ENCODE measurements around the gene PRKG1.

Gene PRKG1

DNA sequence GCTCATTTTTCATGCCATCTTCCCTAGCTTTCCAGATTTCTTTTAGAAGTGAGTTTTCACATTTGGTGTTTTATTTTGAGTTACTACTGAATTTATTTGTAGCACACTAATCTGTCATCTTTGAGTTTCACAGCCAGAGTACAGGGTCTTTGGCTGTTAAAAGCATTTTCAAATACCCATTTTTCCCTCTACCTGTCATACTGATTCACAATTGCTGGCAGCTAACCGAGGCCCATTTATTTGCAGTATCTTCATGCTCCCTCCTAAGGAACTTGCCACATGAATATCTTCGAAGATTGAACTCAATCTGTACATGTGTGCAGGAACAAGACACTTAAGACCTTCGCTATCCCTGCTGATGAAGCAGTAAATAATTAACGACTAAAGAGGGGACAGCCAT is 1194.9 kb downstream of the PRKG1 start:
- Histone ChIP-seq H3K9me3 (ENCODE audit: insufficient read depth, low read depth, low read length) (no peaks in the 10 kb centered on the region), H3K36me3 (ENCODE audit: control insufficient read depth in 1 of 2, insufficient read depth in 2 of 2, low read length in 2 of 2) (no peaks in the 10 kb centered on the region), H3K79me1 (ENCODE audit: low read length) (no peaks in the 10 kb centered on the region), H3K4me3 (ENCODE audit: low read depth, low read length) (no peak overlapping the region), H2BK12ac (ENCODE audit: low read length) (no peak overlapping the region), H4K12ac (ENCODE audit: low read depth, low read length) (no peak overlapping the region), H3K14ac (ENCODE audit: low read length) (no peak overlapping the region), H2AK5ac (ENCODE audit: low read length) (no peak overlapping the region), H3K23ac (ENCODE audit: low read length) (no peak overlapping the region), H3K27ac (ENCODE audit: low read depth, low read length) (no peak overlapping the region), H3K27me3 (ENCODE audit: insufficient read depth, low read length) (no peaks in the 10 kb centered on the region), H3K9ac (ENCODE audit: low read length) (no peak overlapping the region), H3K79me2 (ENCODE audit: control insufficient read depth, insufficient read depth, low read length, poor library complexity) (no peaks in the 10 kb centered on the region), H3K4me1 (ENCODE audit: control insufficient read depth in 1 of 2, insufficient read depth in 2 of 2, low read length in 2 of 2) (no peaks in the 10 kb centered on the region), H4K91ac (ENCODE audit: low read depth, low read length) (no peak overlapping the region), H2BK120ac (ENCODE audit: insufficient read depth, low read length, poor library complexity) (no peak overlapping the region), H3K4ac (ENCODE audit: low read depth, low read length) (no peak overlapping the region), H2BK5ac (ENCODE audit: low read depth, low read length, poor library complexity) (no peak overlapping the region), H3K18ac (ENCODE audit: low read length) (no peak overlapping the region), H2AFZ (ENCODE audit: insufficient read depth, low read length, poor library complexity) (no peak overlapping the region), H4K8ac (ENCODE audit: low read depth, low read length) (no peak overlapping the region), H3K4me2 (ENCODE audit: low read length) (no peak overlapping the region)
- no CpG with 5 or more reads among the region's 4 CpGs for WGBS (ENCODE audit: extremely low coverage, insufficient coverage, insufficient read length)
- DNase-seq, result no peak

DNA sequence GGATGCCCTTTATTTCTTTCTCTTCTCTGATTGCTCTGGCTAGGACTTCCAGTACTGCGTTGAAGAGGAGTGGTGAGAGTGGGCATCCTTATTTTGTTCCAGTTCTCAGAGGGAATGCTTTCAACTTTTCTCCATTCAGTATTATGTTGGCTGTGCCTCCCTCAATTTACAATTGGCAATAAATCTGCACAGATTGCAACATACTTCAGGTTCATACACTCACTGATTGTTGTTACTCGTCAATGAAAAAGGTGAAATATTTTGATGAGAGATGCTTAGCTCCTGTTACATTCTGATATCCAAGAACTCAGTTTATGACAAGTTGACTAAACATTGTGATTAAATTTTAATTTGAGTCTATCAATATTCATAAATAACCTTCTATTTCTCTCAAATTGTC is 1201.9 kb downstream of the PRKG1 start:
- Histone ChIP-seq H3K4me1 (ENCODE audit: control insufficient read depth in 1 of 2, insufficient read depth in 2 of 2, low read length in 2 of 2) (no peaks in the 10 kb centered on the region), H3K4me3 (ENCODE audit: low read depth, low read length) (no peak overlapping the region), H2BK5ac (ENCODE audit: low read depth, low read length, poor library complexity) (no peak overlapping the region), H4K91ac (ENCODE audit: low read depth, low read length) (no peak overlapping the region), H3K79me2 (ENCODE audit: control insufficient read depth, insufficient read depth, low read length, poor library complexity) (no peaks in the 10 kb centered on the region), H3K9ac (ENCODE audit: low read length) (no peak overlapping the region), H3K23ac (ENCODE audit: low read length) (no peak overlapping the region), H3K4me2 (ENCODE audit: low read length) (no peak overlapping the region), H3K27ac (ENCODE audit: low read depth, low read length) (no peak overlapping the region), H3K27me3 (ENCODE audit: insufficient read depth, low read length) (no peaks in the 10 kb centered on the region), H3K4ac (ENCODE audit: low read depth, low read length) (no peak overlapping the region), H2BK12ac (ENCODE audit: low read length) (no peak overlapping the region), H4K8ac (ENCODE audit: low read depth, low read length) (no peak overlapping the region), H3K9me3 (ENCODE audit: insufficient read depth, low read depth, low read length) (no peaks in the 10 kb centered on the region), H4K12ac (ENCODE audit: low read depth, low read length) (no peak overlapping the region), H3K36me3 (ENCODE audit: control insufficient read depth in 1 of 2, insufficient read depth in 2 of 2, low read length in 2 of 2) (no peaks in the 10 kb centered on the region), H3K79me1 (ENCODE audit: low read length) (no peaks in the 10 kb centered on the region), H2AFZ (ENCODE audit: insufficient read depth, low read length, poor library complexity) (no peak overlapping the region), H3K14ac (ENCODE audit: low read length) (no peak overlapping the region), H3K18ac (ENCODE audit: low read length) (no peak overlapping the region), H2AK5ac (ENCODE audit: low read length) (no peak overlapping the region), H2BK120ac (ENCODE audit: insufficient read depth, low read length, poor library complexity) (no peak overlapping the region)
- WGBS (ENCODE audit: extremely low coverage, insufficient coverage, insufficient read length), result no CpG with 5 or more reads among the region's 2 CpGs
- no peak for DNase-seq

DNA sequence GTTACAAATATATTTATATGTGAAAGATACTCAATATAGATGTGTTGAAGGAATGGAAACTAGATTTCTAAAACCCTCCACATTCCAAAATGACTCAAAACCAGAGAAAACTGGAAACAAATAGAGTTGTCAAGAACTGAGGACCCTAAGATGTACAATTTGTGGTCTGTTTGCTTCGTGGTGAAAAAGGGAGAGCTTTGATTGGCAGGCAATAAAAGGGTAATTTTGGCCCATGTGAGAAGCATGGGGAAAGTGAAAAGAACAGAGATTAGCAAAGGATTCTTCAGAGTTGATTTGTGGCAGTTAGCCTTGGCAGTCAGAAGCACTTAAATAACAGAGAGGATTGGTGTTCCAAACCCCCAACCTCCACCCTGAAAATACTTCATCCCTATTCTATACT is 1202.7 kb downstream of the PRKG1 start:
- WGBS (ENCODE audit: extremely low coverage, insufficient coverage, insufficient read length), result no CpG with 5 or more reads among the region's 1 CpG
- H3K23ac ChIP-seq (ENCODE audit: low read length), result no peak overlapping the region
- H2BK120ac ChIP-seq (ENCODE audit: insufficient read depth, low read length, poor library complexity), result no peak overlapping the region
- H2AFZ ChIP-seq (ENCODE audit: insufficient read depth, low read length, poor library complexity), result no peak overlapping the region
- no peak overlapping the region for H3K27ac ChIP-seq (ENCODE audit: low read depth, low read length)
- H2BK5ac ChIP-seq (ENCODE audit: low read depth, low read length, poor library complexity), result no peak overlapping the region
- H3K4me2 ChIP-seq (ENCODE audit: low read length), result no peak overlapping the region
- H3K4ac ChIP-seq (ENCODE audit: low read depth, low read length), result no peak overlapping the region
- H3K36me3 ChIP-seq (ENCODE audit: control insufficient read depth in 1 of 2, insufficient read depth in 2 of 2, low read length in 2 of 2), result no peaks in the 10 kb centered on the region
- H4K8ac ChIP-seq (ENCODE audit: low read depth, low read length), result no peak overlapping the region
- no peaks in the 10 kb centered on the region for H3K27me3 ChIP-seq (ENCODE audit: insufficient read depth, low read length)
- H3K9me3 ChIP-seq (ENCODE audit: insufficient read depth, low read depth, low read length), result no peaks in the 10 kb centered on the region
- H3K79me2 ChIP-seq (ENCODE audit: control insufficient read depth, insufficient read depth, low read length, poor library complexity), result no peaks in the 10 kb centered on the region
- H3K4me3 ChIP-seq (ENCODE audit: low read depth, low read length), result no peak overlapping the region
- H4K91ac ChIP-seq (ENCODE audit: low read depth, low read length), result no peak overlapping the region
- no peaks in the 10 kb centered on the region for H3K79me1 ChIP-seq (ENCODE audit: low read length)
- no peak overlapping the region for H2AK5ac ChIP-seq (ENCODE audit: low read length)
- H2BK12ac ChIP-seq (ENCODE audit: low read length), result no peak overlapping the region
- no peak overlapping the region for H3K18ac ChIP-seq (ENCODE audit: low read length)
- no peak for DNase-seq
- H3K4me1 ChIP-seq (ENCODE audit: control insufficient read depth in 1 of 2, insufficient read depth in 2 of 2, low read length in 2 of 2), result no peaks in the 10 kb centered on the region
- no peak overlapping the region for H3K14ac ChIP-seq (ENCODE audit: low read length)
- H3K9ac ChIP-seq (ENCODE audit: low read length), result no peak overlapping the region
- no peak overlapping the region for H4K12ac ChIP-seq (ENCODE audit: low read depth, low read length)

DNA sequence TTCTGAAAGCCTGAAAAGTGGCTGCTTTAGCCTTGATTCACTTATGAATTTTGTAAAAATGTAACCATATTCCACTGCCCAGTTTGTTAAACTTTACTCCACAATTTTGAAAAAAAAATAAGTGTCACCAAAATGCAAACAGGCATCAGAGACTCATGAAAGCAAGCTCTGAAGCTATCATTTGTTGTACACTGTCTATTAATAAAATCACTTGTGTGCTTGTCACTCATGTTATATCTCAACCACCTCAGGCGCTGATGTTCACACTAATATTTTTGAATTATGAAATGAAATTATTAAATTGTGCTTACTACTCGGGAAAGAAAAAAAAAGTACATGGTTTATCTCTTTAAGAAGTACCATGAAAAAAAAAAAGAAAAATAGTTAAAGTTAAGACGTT is 1205.3 kb downstream of the PRKG1 start:
- H3K18ac ChIP-seq (ENCODE audit: low read length), result no peak overlapping the region
- no peak overlapping the region for H4K91ac ChIP-seq (ENCODE audit: low read depth, low read length)
- H2BK120ac ChIP-seq (ENCODE audit: insufficient read depth, low read length, poor library complexity), result no peak overlapping the region
- H4K12ac ChIP-seq (ENCODE audit: low read depth, low read length), result no peak overlapping the region
- H3K79me2 ChIP-seq (ENCODE audit: control insufficient read depth, insufficient read depth, low read length, poor library complexity), result no peaks in the 10 kb centered on the region
- no peaks in the 10 kb centered on the region for H3K9me3 ChIP-seq (ENCODE audit: insufficient read depth, low read depth, low read length)
- no peak overlapping the region for H3K4ac ChIP-seq (ENCODE audit: low read depth, low read length)
- WGBS (ENCODE audit: extremely low coverage, insufficient coverage, insufficient read length), result no CpG with 5 or more reads among the region's 3 CpGs
- no peak overlapping the region for H2BK12ac ChIP-seq (ENCODE audit: low read length)
- no peaks in the 10 kb centered on the region for H3K27me3 ChIP-seq (ENCODE audit: insufficient read depth, low read length)
- no peak overlapping the region for H3K23ac ChIP-seq (ENCODE audit: low read length)
- no peak overlapping the region for H3K14ac ChIP-seq (ENCODE audit: low read length)
- H3K4me3 ChIP-seq (ENCODE audit: low read depth, low read length), result no peak overlapping the region
- no peak overlapping the region for H3K9ac ChIP-seq (ENCODE audit: low read length)
- no peak overlapping the region for H2AFZ ChIP-seq (ENCODE audit: insufficient read depth, low read length, poor library complexity)
- H4K8ac ChIP-seq (ENCODE audit: low read depth, low read length), result no peak overlapping the region
- no peak overlapping the region for H3K4me2 ChIP-seq (ENCODE audit: low read length)
- no peak overlapping the region for H2AK5ac ChIP-seq (ENCODE audit: low read length)
- no peak overlapping the region for H3K27ac ChIP-seq (ENCODE audit: low read depth, low read length)
- no peak for DNase-seq
- H3K79me1 ChIP-seq (ENCODE audit: low read length), result no peaks in the 10 kb centered on the region
- H3K4me1 ChIP-seq (ENCODE audit: control insufficient read depth in 1 of 2, insufficient read depth in 2 of 2, low read length in 2 of 2), result no peaks in the 10 kb centered on the region
- H3K36me3 ChIP-seq (ENCODE audit: control insufficient read depth in 1 of 2, insufficient read depth in 2 of 2, low read length in 2 of 2), result no peaks in the 10 kb centered on the region
- no peak overlapping the region for H2BK5ac ChIP-seq (ENCODE audit: low read depth, low read length, poor library complexity)

All from trophoblast cell (in vitro differentiated cells and primary cell).